T-helper 1 cell (primary cell): ENCODE results near the gene CNOT2.

Experiments used
- DNase-seq, 5 donors: peaks; one replicate each; pipeline ENCODE4 v3.0.0-alpha.2; 2012 to 2020

CNOT2 gene

DNA sequence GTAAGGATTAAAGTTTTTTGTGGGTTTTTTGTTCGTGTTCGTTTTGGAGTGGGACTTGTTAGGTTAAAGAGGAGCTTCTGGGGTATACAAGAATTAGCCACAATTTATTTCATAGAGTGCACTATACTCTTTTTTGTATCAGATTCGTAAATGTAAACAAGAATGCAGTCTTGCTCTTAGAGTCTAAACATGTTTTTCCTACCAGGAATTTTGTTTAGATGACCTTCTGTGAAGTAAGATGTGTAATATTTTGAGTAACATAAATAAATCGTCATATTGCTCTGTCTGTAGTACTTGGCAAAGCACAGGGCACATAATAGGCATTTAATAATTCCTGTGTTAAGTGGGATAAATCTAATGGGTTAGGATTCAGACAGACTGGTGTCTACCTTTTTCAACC, 9.6 kb downstream of the CNOT2 start:
- DNase-seq: no peak

DNA sequence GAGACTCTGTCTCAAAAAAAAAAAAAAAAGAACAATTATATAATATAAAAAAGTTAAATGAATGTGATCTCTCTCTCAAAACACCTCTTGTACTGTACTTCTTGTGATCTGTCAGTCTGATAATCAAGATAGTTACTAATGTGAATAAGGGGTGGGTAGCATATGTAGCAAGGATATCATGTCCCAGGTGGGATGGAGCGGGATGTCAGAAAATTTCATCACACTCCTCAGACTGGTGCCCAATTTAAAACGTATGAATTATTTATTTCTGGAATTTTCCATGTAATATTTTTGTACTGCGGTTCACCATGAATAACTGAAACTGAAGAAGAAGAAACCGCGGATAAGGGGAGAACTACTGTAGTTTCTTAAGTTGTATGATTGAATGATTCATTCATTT, 11.0 kb downstream of the CNOT2 start:
- no peak for DNase-seq

DNA sequence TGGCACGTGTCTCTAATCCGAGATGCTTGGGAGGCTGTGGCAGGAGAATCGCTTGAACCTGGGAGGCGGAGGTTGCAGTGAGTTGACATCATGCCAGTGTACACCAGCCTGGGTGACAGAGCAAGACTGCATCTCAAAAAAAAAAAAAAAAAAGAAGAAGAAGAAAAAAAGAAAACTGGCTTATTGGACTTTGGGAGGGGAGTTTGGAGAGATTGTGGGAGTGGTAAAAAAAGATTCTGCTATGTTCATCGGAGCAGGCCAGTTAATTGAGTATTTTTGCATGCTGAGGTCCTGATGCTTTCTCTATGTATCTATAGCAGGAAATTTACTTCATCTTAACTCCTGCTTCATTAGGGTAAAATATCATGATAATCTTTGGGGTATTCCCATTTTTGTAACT, 11.6 kb downstream of the CNOT2 start:
- no peak for DNase-seq

DNA sequence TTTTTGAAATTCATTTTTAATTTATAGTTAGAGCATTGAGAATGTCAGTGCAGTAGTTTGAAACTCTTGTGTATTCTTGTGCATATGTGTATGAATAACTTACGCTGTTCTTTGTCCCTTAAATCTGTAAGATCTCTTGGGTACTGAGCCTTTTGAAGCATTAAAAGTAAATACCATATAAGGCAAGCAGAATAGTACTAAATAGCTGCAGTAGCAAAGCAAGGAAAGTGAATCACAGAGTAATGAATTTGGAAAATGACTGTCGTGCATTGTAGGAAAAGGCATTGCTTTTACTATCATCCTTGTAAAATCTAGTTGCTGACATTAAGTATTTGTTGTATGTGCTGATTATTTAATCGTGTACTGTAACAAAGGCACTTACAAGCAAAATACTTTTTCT, 12.1 kb downstream of the CNOT2 start:
- DNase-seq: no peak

DNA sequence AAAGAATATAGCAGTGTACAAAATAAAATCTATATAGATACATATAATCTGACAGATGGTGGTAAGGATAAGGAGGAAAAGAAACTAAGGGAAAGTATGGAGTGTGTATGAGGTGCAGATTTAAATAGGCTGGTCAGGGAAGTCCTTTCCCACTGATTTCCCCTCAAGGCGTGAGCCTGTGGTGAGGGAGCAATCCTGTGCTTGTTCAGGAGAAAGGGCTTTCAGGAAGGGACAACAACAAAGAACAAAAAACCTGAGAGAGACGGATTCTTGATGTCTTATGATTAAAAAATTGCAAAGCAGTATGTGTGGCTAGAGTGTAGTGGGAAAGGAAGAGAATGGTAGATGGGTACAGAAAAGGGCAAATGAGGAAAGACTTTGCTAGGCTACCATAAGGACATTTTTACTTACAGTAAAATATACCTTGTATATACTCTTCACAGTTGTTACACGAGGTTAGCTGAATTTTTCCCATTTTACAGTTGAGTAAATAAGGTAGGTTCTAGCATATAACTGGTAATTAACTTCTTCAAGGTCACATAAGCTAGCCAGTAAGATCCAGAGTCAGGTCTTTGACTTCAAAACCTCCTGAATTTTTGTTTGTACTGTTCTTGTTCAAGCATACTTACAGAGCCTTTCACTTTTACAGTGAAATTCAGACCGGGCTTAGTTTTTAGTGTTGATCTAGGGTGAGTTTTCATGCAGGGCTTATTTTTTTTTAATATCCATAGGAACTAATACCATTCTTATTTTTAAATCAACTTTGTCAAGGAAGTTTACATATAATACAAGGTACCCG, 15.6 kb downstream of the CNOT2 start:
- DNase-seq: no peak

DNA sequence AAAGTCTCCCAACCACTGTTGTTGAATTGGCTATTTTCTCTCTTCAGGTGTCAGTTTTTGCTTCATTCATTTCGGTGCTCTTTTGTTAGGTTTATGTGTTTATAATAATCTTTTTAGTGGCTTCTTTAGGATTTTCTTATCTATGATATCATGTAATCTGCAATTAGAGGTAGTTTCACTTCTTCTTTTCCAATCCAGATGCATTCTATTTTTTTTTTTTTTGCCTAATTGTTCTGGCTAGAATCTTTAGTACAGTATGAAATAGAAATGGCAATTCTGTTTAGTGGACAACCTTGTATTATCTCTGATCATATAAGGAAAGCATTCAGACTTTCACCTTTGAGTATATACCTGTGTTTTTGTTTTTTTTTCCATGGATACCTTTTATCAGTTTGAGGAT, 17.4 kb downstream of the CNOT2 start:
- no peak for DNase-seq

DNA sequence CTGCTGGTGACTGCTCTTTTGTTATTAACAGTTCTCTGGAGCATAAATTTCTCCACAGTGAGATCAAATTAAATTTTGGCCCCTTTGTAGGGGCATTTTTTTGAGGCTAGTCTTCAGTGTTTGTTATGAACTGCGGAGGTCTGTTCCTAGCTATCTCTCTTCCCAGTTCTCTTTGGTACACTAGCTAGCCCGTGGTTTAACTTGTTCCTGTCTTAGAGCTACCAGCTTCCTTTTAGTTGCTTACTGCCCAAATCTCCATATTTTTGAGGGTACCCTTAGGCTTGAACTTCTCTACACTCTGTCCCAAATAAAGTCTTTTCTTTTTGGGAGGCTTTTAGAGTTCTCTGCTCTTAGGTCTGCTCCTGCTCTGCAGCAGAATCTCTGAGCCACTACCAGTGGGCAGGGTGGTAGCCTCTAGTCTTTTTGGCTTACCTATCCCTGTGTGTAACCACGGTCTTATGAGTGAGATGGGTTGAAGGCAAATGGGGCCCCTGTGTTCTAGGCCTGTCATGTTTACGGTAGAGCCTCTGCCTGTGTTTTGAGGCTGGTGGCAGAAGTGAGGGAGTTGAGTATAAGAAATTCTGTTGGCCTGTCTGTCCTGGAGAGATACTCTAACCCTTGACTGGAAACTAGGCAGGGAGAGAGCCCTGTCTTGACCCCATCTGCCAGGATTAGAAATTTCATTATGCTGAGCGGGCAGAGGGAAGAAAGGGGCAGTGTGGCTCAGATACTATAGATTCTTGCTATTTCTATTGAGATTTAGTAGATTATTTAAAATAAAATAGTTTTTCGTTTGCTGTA, 21.0 kb downstream of the CNOT2 start:
- no peak for DNase-seq

DNA sequence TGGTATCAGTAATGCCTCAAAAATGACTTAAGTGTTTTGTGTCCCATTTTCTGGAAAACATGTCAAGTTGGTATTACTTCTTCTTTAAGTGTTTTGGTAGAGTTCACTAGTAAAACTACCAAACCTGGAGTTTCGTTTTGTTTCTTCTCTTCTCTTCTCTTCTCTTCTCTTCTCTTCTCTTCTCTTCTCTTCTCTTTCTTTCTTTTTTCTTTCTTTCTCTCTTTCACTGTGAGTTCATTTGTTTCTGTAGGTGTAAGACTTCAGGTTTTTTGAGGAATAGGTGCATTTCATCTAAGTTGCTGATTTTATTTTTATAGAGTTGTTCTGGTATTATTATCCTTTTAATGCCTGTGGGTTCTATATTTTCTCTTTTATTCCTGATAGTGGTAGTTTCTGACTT, 21.9 kb downstream of the CNOT2 start:
- no peak for DNase-seq

DNA sequence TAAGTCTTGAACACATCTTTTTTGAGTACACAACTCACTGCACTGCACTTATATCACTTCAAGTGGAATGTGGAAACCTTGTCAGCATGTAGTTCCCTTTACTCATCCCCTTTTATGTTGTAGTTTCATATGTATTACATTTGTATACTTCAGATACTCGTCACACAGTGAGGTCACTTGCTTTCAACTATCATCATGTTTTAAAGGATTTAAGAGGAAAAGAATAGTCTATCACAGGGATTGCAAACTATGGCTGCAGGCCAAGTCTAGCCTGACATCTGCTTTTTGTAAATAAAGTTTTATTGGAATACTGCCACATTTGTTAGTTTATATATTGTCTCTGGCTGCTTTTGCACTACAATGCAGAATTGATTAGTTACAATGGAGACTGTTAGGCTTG, 24.3 kb downstream of the CNOT2 start:
- no peak for DNase-seq

DNA sequence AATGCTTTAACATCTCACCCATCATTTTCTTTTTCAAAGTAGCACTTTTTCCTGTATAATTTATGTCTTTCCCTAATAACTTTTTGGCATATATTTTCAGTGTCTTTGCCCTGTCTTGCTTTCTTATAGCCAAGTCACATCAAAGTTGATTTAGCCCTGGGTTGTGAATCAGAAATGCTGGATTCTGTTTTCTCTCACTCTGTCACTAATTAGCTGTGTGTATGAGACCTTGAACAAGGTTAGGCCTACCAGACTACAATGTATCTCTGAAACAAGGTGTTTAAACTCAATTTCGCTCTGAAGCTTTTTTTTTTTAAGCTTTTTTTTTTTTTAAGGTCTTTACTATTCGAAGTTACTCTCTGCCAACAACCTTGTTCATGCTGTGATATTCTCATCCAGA, 25.7 kb downstream of the CNOT2 start:
- DNase-seq: no peak

DNA sequence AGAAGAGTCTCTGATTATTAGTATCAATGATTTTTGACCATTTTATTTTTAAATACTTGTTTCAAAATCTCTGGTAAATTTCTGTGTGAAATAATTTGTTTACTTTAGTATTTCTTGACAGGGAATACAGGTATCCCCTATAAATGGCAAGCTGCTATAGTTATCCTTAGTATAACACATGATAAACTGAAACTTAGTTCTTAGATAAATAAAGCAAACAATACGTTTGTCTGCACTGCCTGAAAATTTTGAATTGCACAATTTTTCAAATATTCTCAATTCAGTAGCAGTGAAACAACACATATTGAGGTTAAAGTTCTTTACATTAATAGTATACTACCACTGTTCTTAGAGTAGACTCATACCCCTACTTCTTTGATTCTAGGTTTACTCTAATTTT, 26.9 kb downstream of the CNOT2 start:
- DNase-seq: no peak

DNA sequence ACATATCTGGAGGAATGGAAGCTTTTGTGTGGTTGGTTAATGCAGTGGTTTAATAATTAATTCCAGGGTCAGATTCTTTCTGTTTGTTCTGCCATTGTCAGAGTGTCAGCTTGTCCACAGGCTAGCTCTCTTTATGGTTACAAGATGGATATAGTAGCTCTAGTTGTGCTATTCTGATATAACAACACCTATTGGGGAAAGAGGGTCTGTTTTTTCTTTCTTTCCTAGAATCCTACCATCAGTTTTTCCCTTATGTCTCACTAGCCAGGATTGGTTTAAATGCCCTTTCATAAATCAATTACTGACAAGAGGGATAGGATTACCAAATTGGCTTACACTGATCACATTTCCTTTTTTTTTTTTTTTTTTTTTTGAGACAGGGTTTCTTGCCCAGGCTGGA, 27.8 kb downstream of the CNOT2 start:
- DNase-seq: no peak

DNA sequence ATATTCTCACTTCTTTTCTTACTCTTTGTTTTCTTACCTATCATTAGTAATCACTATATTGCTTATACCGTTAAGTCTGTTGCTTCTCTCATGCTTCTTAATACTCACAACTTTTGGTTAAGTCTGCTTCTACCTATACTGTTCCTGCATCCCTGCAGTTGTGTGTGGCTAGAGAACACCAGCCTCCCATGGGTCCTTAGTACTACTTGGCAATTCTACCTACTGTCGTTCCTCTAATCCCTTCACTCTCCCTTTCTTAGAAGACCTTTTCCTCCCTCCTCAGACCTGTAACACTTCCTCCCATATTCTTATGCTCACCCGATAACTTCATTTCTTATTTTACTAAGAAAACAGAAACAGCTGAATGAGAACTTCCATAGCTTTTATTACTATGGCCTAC, 29.3 kb downstream of the CNOT2 start:
- DNase-seq: no peak

DNA sequence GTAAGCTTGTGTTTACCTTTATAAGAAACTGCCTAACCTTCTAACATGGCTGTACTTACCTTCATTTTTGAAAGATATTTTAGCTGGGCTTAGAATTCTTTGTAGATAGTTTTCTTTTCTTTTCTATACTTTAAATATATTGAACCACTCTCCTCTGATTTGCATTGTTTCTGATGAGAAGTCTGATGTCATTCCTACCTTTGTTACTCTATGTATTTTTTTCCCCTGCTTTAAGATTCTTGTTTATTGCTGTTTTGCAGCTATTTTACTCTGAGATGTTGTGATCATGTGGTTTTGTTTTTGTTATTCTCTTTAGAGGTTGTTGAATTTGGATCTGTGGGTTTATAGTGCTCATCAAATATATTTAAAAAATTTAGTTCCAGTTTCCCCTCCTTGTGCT, 31.8 kb downstream of the CNOT2 start:
- DNase-seq: no peak

DNA sequence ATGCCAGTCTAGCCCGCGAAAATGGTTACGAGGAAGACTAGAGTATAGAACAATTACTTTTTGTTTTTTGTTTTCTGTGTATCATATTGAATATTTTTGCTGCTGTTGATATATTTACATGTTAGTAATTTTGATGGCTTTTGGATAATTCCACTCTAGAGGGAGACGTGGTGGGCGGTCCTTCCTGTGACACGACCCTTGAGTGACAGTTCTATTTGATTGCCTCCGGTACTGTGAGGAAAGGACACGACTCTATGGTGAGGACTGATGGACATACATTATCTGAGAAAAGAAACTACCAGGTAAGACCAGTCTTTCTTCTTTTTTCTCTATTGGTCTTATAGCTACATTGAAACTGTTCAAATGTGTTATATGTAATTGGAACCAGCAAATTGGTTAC, 34.7 kb downstream of the CNOT2 start:
- no peak for DNase-seq

DNA sequence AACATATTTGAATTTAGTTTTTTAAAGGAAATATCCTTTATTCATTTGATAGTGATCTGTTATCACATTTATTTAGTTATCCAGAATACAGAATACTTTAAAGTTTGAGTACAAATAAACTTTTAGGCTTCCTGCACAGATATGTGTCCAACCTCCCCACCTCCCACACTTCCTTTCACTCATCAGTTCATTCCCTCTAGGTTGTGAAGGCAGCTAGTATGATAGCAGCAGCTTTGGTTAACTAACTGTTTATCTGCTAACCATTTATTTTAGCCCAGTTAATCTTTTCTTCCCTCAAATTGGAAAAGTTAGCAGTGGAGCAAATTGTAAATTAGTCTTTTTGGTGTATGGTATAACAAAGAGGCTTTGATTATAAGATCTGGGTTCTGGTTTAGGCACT, 35.7 kb downstream of the CNOT2 start:
- no peak for DNase-seq

DNA sequence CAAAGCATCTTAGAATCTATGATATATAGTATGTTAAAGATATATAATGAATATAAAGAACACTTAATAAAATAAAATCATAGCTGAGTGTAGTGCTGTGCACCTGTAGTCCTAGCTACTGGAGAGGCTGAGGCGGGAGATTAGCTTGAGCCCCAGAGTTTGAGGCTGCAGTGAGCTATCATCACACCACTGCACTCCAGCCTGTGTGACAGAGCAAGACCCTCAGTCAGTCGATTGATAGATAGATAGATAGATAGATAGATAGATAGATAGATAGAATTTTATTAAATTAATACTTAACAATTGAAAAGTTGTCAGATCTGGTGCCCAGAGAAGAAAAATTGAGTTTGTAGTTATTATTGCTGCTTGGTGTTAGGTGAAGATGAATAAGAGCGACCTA, 40.0 kb downstream of the CNOT2 start:
- DNase-seq: no peak

DNA sequence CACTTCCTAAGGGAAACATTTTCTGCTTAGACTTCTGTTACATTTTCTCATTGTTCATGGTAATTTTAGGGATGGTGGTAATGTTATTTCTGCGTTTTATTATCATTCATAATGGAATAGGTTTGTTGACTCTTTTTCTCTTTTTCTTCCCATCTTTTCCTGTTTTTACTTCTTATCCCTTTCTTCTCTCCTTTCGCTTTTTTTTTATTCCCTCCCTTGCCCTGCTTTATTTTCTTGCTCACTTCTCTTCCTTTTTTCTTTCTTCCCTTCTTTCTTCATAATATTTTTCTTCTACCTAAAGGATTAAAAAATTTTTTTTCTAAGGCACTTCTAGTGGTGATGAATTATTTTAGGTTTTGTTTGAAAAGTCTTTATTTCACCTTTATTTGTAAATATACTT, 45.6 kb downstream of the CNOT2 start:
- no peak for DNase-seq

DNA sequence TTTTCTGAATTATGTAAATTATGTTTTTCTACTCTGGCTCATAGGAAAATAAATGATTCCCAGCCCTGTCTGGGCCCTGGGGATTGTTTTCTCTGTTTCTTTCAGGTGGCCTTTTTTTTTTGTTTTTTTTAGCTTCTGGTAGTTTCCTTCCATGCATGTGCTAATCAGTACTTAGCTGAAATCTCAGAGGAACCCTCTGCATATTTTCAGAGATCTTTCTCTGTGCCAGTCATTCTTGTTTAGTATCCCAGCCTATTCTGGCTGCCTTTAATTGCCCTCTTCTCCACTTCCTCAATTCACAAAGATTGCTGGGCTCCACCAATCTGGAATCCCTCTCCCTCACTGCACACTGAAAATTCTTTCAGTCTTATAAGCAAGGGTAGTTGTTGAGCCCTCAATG, 46.9 kb downstream of the CNOT2 start:
- DNase-seq: no peak

DNA sequence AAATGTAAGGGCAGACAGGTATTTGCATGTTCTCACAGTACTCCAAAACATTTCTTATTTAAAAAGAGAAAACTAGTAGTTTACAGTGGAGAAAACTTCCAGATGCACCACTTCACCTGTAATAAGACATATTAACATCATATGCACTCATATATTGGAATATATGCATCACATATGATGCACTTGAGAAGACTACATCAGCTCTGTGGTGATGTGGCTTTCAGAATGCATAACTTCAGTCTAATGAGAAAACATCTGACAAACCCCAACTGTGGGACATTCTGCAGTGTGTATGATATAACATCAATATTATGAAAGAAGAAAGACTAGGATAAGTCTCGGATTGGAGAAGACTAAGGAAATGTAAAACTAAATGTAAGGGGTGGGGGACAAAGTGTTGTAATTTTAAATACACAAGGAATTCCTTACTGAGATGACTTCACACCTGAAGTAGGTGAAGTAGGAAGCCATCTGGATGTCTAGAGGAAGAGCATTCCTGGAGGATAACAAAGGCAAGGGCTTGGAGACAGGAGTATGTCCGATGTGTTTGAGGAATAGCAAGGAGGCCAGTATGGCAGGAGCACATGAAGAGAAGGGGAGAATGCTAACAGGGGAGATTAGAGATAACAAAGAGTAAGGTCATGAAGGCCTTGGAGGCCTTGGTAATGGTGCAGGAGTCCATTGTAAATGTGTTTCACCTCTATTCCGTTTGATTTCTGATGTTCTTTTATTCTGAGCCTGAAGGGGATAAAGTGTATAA, 49.0 kb downstream of the CNOT2 start:
- no peak for DNase-seq

DNA sequence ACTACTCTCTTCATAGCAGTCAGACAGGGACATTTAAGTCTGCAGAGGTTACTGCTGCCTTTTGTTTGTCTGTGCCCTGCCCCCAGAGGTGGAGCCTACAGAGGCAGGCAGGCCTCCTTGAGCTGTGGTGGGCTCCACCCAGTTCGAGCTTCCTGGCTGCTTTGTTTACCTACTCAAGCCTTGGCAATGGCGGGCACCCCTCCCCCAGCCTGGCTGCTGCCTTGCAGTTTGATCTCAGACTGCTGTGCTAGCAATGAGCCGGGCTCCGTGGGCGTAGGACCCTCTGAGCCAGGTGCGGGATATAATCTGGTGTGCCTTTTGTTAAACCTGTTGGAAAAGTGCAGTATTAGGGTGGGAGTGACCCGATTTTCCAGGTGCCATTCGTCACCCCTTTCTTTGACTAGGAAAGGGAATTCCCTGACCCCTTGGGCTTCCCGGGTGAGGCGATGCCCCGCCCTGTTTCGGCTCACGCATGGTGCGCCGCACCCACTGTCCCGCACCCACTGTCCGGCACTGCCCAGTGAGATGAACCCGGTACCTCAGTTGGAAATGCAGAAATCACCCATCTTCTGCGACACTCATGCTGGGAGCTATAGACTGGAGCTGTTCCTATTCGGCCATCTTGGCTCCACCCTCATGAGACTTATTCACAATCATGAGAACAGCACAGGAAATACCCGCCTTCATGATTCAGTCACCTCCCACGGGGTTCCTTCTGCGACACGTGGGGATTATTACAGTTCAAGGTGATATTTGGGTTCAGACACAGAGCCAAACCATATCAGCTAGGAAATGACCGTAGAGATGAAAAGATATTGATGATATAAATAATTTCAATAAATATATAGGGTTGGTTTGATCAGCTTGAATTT, 61.7 kb downstream of the CNOT2 start:
- DNase-seq: peak in 3 of 5 donors; percentile 4 to 8 (median 6)

DNA sequence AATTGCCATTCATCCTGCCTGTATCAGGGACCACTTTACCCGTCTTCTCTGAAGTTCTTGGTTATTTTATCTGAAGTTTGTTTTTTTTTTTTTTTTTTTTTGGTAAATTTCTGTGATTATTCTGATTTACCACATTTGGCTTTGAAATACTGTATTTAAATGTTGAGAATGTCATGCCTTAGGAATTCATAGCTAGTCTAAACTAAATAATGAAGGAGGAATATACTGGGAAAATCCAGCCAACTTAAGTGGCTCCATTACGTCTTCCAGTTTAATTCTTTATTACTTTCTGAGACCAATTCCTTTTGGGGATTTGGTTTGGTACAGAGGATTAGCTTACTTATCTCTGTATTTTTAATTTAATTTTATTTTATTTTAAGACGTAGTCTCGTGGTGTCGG, 62.6 kb downstream of the CNOT2 start:
- DNase-seq: no peak

DNA sequence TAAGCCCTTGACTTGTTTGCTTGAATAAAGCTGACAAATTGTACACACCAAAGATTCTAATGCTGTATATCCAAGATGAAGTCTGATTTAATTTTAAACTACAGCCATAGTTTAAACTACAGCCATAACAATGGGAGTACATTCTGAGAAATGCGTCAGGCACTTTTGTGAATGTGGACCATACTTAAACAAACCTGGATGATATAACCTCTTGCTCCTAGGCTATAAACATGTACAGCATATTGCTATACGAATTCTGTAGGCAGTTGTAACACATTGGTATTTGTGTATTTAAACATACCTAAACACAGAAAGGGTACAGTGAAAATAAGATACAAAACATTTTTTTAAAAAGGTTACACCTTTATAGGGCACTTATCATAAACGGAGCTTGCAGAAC, 63.4 kb downstream of the CNOT2 start:
- DNase-seq: no peak
